ENCODE data around the gene MAPKBP1. TPM values are rescaled to one million over a fixed set of nuclear protein-coding genes. Genes with fewer than 3 reads are reported as not detected.

The MAPKBP1 gene
- total RNA-seq, 2 donors from 2014 or later, result 16.0 to 17.7 TPM

DNA sequence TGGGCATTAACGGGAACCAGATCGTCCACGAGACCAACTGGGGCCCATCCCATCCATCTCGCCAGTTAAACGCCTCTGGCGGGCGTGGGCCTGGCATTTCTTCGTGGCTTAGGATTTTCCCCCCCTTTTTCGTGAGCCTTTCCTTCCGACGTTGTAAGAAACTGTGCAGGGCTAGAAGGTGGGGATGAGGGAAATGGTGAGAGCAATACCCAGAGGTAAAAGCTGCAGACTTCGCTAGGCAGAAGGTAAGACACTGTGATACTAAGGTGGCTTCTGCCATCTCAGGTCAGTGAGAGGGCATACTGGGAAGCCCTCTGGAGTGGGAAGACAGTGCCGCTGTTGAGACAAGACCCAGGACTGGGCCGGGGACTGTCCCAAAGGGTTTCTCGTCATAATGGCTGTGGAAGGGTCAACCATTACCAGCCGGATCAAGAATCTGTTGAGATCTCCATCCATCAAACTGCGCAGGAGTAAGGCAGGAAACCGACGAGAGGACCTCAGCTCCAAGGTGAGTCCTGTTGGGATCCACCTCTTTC, 666 bp downstream of the MAPKBP1 start:
- Mint-ChIP-seq H3K27me3 (ENCODE audit: low read depth) (no peaks in the 10 kb centered on the region), H3K27ac (peak overlapping the region; percentile 55), H3K36me3 (ENCODE audit: insufficient read depth in 2 of 2) (no peaks in the 10 kb centered on the region), H3K9me3 (no peaks in the 10 kb centered on the region), H3K4me1 (ENCODE audit: low read depth) (peaks cover 58% of the 10 kb centered on the region), H3K4me3 (peak overlapping the region; percentile 90 to 91)
- DNase-seq (peak in 1 of 2 donors; percentile 12), ATAC-seq (replicated peaks in 1 of 2) (no peak)

DNA sequence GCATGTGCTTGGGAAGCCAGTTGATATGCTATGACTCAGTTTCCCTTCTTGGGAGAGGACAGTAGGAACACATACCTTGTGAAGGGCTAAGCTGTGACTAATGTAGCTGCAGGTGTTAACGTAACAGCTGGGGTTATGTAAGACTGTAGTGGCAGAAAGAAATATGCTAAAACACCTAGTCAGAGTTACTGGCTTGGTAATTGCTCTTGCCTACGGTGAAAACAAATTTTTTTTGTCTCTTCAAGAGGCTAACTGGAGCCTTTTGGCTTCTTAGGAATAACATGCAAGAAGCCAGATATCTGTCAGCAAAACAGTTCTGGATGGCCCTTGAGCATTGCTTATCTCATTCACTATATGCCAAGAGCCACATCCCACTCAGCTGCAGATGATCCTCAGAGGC, 1.4 kb downstream of the MAPKBP1 start:
- H3K27ac Mint-ChIP-seq, result peak overlapping the region; percentile 43

DNA sequence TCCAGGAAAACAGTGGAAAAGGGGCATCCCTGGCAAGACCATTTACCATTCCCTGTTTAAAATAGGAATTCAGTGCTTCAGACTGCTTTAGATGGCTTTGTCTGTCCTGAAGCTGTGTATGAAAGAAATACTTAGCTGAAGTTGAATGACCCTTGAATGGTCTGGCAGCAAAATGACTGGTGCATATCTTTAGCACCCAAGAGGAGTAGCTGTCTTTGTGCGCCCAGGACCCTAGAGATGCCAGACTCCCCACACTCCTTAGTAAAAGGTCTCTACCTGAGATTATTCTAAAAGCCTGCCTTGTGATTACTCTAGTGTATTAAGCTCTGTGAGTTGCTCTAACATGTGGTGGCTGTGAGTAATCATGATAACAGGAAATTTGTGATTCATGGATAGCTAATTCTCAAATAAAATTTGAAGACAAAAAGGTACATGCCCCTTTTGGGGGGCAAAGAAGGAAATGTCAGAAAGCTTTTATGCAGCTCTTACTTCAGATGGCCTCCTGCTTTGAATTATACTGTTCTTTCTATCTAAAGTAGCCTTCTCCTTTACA, 3.2 kb downstream of the MAPKBP1 start:
- Mint-ChIP-seq H3K4me3 (peak overlapping the region in 1 of 2 donors; percentile 17), H3K27me3 (ENCODE audit: low read depth) (no peaks in the 10 kb centered on the region), H3K4me1 (ENCODE audit: low read depth) (peaks cover 66% of the 10 kb centered on the region), H3K27ac (peak overlapping the region; percentile 89), H3K9me3 (no peaks in the 10 kb centered on the region), H3K36me3 (ENCODE audit: insufficient read depth in 2 of 2) (no peaks in the 10 kb centered on the region)
- ATAC-seq (replicated peaks in 1 of 2) (no peak), DNase-seq (no peak)

More for the DNA sequence above, 1.4 kb downstream of the MAPKBP1 start:
- H3K27me3 Mint-ChIP-seq (ENCODE audit: low read depth), result no peaks in the 10 kb centered on the region
- no peaks in the 10 kb centered on the region for H3K36me3 Mint-ChIP-seq (ENCODE audit: insufficient read depth in 2 of 2)
- ATAC-seq (replicated peaks in 1 of 2) (no peak), DNase-seq (no peak)
- peak overlapping the region; percentile 90 to 91 for H3K4me3 Mint-ChIP-seq
- no peaks in the 10 kb centered on the region for H3K9me3 Mint-ChIP-seq
- H3K4me1 Mint-ChIP-seq (ENCODE audit: low read depth), result peaks cover 65% of the 10 kb centered on the region

DNA sequence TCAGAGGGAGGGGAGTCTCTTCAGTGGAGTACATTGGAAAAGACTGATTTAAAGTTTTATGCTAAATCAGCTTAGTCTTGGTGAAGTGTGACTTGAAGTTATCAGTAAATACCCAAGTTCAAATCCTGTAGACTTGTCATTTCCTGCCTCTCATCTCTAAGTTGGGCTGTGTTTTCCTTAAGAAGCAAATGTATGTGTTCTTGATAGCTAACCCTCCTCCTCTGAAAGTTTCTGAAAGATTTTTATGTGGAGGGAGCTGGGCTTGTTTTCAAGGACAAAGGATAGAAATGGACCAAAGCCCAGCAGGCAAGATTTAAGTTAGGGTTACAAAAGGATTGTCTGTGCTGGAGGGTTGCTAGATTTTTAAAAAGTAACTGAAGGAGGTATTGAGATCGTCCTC, 4.2 kb downstream of the MAPKBP1 start:
- H3K4me3 Mint-ChIP-seq, result peak overlapping the region in 1 of 2 donors; percentile 26
- no peak for ATAC-seq (replicated peaks in 1 of 2)
- H3K27ac Mint-ChIP-seq, result peak overlapping the region; percentile 27

DNA sequence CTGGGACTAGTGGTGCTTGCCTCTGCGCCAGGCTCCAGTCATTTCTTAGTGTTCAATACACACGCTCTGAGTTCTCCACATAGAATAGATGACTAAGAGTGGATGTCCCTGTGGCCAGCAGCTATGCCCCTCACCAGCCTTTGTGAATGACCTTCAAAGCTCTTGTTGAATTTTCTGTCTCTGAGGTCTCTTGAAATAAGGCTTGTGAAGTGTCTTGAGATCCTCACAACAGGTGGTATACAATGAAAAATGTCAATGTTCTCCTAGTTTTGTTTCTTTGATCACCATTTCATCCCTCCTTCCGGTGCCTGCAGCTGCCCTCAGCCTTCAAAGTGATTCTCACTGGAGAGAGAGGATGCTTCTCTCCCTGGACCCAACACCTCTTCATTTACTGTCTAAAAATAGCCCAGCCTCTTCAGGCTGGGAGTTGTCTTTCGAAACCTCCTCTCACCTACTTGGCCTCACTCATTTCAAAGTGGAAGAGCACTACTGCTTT, 5.4 kb downstream of the MAPKBP1 start:
- Mint-ChIP-seq H3K4me1 (ENCODE audit: low read depth) (peaks cover 59% of the 10 kb centered on the region), H3K36me3 (ENCODE audit: insufficient read depth in 2 of 2) (no peaks in the 10 kb centered on the region), H3K9me3 (no peaks in the 10 kb centered on the region), H3K27ac (peak overlapping the region; percentile 18), H3K4me3 (peak overlapping the region in 1 of 2 donors; percentile 28), H3K27me3 (ENCODE audit: low read depth) (no peaks in the 10 kb centered on the region)
- ATAC-seq (replicated peaks in 1 of 2), result peak; percentile 28 to 32
- DNase-seq, result no peak

More for the DNA sequence above, 4.2 kb downstream of the MAPKBP1 start:
- Mint-ChIP-seq H3K36me3 (ENCODE audit: insufficient read depth in 2 of 2) (no peaks in the 10 kb centered on the region), H3K27me3 (ENCODE audit: low read depth) (no peaks in the 10 kb centered on the region), H3K9me3 (no peaks in the 10 kb centered on the region), H3K4me1 (ENCODE audit: low read depth) (peaks cover 63% of the 10 kb centered on the region)
- no peak for DNase-seq

DNA sequence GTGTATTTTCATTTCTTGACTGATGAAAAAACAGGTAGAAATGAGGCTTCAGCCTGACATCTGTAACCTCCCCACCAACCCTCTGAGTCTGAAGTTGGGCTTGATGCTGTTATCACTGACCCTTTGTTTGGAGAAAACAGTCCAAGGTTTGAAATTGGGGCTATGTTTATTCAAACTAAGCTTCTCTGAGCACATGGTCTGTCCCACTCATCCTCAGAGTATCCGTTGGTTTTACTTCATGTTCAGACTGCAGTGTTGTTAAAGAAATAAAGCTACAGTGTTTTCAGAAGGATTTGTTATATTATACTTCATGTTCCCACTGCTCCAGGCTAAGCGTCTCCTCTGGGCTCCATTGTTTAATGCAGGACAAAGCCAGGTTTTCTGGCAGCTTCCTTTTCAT, 6.0 kb downstream of the MAPKBP1 start:
- H3K4me1 Mint-ChIP-seq (ENCODE audit: low read depth), result peaks cover 54% of the 10 kb centered on the region
- no peaks in the 10 kb centered on the region for H3K9me3 Mint-ChIP-seq
- H3K27ac Mint-ChIP-seq, result peak overlapping the region; percentile 18
- no peaks in the 10 kb centered on the region for H3K36me3 Mint-ChIP-seq (ENCODE audit: insufficient read depth in 2 of 2)
- peak overlapping the region; percentile 15 to 28 for H3K4me3 Mint-ChIP-seq
- DNase-seq, result no peak
- ATAC-seq (replicated peaks in 1 of 2), result peak in 1 of 2 donors; percentile 16
- H3K27me3 Mint-ChIP-seq (ENCODE audit: low read depth), result no peaks in the 10 kb centered on the region

DNA sequence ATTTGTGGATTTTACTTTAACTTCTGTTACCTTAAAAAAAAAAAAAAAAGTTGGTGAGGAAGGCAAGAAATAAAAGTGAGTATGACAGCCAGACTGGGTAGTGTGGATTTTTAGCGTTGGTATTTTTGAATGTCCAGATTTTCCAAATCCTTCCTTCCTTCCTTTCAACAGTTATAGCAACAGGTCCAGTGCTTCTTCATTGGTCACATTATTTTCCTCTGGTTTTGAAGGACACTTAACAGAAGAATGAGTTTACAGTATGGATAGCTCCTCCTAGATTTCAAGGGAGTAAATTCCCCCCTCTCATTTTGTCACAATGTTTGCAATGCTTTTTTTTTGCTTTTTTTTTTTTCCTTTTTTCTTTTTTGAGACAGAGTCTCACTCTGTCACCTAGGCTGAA, 6.4 kb downstream of the MAPKBP1 start:
- ATAC-seq (replicated peaks in 1 of 2) (no peak), DNase-seq (no peak)
- no peaks in the 10 kb centered on the region for H3K36me3 Mint-ChIP-seq (ENCODE audit: insufficient read depth in 2 of 2)
- no peaks in the 10 kb centered on the region for H3K9me3 Mint-ChIP-seq
- no peaks in the 10 kb centered on the region for H3K27me3 Mint-ChIP-seq (ENCODE audit: low read depth)
- H3K4me3 Mint-ChIP-seq, result no peak overlapping the region
- peak overlapping the region; percentile 18 for H3K27ac Mint-ChIP-seq
- peaks cover 49% of the 10 kb centered on the region for H3K4me1 Mint-ChIP-seq (ENCODE audit: low read depth)

DNA sequence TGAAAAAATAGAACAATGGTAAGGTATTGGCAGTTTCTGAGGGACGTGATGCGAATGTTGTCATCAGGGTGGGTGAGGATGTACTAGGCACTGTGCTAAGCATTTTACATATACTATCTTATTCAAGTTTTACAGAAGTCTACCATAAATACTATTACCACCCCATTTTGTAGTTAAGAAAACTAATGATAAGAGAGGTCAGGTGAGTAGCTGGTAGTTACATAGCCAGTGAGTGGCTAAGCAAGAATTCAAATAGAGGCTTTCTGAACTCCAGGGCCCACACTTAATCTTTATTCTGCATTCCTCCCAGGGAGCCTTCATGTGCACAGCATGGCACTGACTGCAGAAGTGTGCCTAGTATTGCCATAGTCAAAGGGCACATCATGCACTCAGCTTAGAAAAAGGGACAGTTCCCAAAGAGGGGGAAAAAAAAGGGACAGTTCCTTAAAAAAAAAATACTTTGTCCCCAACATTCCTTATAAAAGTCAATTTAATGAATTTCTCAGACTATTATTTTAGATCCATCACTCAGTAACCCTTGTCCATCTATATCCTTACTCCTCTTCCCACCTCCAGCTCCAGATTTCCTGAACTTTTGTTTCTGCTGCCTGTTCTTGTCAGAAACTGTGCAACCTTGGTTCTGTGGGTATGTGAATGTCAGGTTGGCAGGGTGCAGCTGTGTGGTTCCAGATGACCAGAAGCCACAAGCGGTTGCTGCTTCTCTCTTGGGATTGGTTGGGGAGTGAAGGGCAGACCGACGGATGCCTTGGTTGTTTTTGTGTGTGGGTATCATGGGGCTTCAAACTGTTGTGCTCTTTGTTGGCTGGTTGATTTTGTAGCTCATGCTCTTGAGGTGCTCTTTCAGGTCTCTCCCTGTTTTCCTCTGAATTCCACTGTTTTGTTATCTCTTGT, 8.3 kb downstream of the MAPKBP1 start:
- Mint-ChIP-seq H3K27me3 (ENCODE audit: low read depth) (no peaks in the 10 kb centered on the region), H3K36me3 (ENCODE audit: insufficient read depth in 2 of 2) (no peaks in the 10 kb centered on the region), H3K9me3 (no peaks in the 10 kb centered on the region), H3K27ac (no peak overlapping the region), H3K4me1 (ENCODE audit: low read depth) (peaks cover 34% of the 10 kb centered on the region), H3K4me3 (no peak overlapping the region)
- DNase-seq, result no peak
- ATAC-seq (replicated peaks in 1 of 2), result no peak

DNA sequence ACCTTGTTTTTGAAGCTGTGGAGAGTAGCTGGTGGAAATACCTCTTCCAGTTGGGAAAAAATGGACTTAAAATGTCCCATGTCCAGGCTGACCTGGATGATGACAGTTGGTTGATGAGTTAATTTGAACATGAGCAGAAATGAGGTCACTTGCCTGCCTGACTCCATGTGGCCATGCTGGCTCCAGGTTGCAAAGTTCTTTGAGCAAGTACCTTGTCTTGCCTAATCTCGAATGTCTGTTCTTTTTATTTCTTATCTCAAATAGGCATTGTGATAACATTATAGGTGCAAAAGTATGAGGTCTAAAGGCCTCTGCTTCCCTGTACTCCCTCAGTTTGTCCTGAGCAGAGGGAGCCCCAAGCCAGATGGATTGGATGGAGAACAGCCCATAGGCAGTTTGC, 9.0 kb downstream of the MAPKBP1 start:
- no peak overlapping the region for H3K27ac Mint-ChIP-seq

DNA sequence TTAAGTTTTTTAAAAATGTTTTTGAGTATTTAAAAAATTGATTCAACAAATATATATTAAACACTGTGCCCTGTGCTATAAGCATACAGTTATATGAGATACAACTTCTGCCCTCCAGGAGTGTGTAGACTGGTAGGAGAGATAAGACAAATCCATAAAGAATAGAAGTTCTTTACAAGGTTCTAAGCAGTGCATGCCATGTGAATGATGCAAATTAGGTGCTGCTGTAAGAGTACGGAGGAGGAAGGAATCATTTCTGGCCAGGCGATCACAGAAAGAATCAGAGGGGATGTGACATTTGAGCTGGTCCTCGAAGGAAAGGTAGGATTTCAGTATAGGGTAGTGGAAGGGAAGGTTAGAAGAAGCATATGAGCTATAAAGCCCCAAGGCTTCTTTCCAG, 14.0 kb downstream of the MAPKBP1 start:
- no peak overlapping the region for H3K4me3 Mint-ChIP-seq
- ATAC-seq (replicated peaks in 1 of 2), result no peak
- no peaks in the 10 kb centered on the region for H3K27me3 Mint-ChIP-seq (ENCODE audit: low read depth)
- no peak overlapping the region for H3K27ac Mint-ChIP-seq
- DNase-seq, result no peak
- H3K36me3 Mint-ChIP-seq (ENCODE audit: insufficient read depth in 2 of 2), result no peaks in the 10 kb centered on the region
- H3K4me1 Mint-ChIP-seq (ENCODE audit: low read depth), result peaks cover 28% of the 10 kb centered on the region
- H3K9me3 Mint-ChIP-seq, result no peaks in the 10 kb centered on the region

More for the DNA sequence above, 9.0 kb downstream of the MAPKBP1 start:
- Mint-ChIP-seq H3K9me3 (no peaks in the 10 kb centered on the region), H3K36me3 (ENCODE audit: insufficient read depth in 2 of 2) (no peaks in the 10 kb centered on the region), H3K4me3 (no peak overlapping the region), H3K4me1 (ENCODE audit: low read depth) (peaks cover 30% of the 10 kb centered on the region), H3K27me3 (ENCODE audit: low read depth) (no peaks in the 10 kb centered on the region)
- ATAC-seq (replicated peaks in 1 of 2) (no peak), DNase-seq (no peak)

DNA sequence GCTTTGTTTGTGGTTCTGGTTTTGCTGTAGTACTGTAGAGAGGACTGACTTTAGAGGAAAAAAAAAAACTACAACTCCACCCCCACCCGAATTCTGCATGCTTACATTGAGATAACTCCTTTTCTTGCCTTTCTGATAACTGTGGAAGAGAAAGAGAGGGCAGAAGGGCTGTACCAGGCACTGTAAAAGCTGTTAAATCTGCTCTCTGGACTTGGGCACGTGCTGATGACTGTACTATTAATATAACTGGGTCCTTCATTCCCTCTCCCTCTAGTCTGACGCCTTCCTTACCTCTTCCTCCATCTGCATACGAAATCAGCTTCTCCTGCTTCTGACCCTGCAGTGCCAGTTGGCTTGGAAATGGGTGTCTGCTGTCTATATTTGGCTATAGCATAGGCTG, 15.0 kb downstream of the MAPKBP1 start:
- Mint-ChIP-seq H3K27me3 (ENCODE audit: low read depth) (no peaks in the 10 kb centered on the region), H3K27ac (no peak overlapping the region), H3K9me3 (no peaks in the 10 kb centered on the region), H3K4me1 (ENCODE audit: low read depth) (peaks cover 28% of the 10 kb centered on the region), H3K4me3 (no peak overlapping the region), H3K36me3 (ENCODE audit: insufficient read depth in 2 of 2) (no peaks in the 10 kb centered on the region)
- ATAC-seq (replicated peaks in 1 of 2), result no peak
- DNase-seq, result no peak

DNA sequence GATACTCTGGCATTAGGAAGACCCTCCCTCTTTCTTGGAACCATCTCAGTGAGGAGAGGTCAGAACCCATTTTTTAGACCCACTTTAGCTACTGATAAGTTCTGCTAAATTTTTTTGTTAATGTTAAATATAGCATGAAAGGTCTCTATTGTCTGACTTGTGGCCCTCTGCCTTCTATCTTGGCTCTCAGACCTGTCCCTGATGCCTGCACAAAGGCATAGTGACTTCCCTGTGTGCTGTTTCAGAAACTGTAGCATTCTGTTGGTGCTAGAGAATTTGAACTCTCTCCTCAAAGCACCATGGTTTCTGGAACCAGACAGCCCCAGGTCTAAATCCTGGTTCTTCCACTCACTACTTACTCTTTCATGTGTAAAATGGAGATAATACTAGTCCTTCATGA, 15.4 kb downstream of the MAPKBP1 start:
- Mint-ChIP-seq H3K4me1 (ENCODE audit: low read depth) (peaks cover 30% of the 10 kb centered on the region), H3K27ac (no peak overlapping the region)

DNA sequence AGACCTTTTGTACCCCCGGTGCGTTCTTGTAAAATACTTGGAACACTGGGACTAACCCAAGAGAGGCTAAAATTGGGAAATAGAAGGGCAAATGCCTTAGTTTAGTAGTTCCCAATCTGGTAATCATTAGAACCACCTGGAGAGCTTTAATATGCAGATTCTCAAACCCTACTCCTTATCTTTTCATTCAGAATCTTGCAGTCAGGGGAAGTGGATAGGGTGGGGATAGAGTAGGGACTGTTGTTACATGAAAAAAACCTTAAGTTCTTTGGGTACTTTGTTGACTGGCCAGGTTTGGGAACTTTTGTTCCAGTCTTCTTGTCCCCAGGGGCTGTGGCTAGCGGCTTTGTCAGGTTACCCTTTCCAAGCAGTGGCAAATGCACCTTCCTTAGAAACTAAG, 15.9 kb downstream of the MAPKBP1 start:
- no peaks in the 10 kb centered on the region for H3K9me3 Mint-ChIP-seq
- H3K4me1 Mint-ChIP-seq (ENCODE audit: low read depth), result peaks cover 35% of the 10 kb centered on the region
- DNase-seq, result no peak
- ATAC-seq (replicated peaks in 1 of 2), result no peak
- H3K4me3 Mint-ChIP-seq, result no peak overlapping the region
- H3K36me3 Mint-ChIP-seq (ENCODE audit: insufficient read depth in 2 of 2), result no peaks in the 10 kb centered on the region
- H3K27ac Mint-ChIP-seq, result no peak overlapping the region
- H3K27me3 Mint-ChIP-seq (ENCODE audit: low read depth), result no peaks in the 10 kb centered on the region

More for the DNA sequence above, 15.4 kb downstream of the MAPKBP1 start:
- H3K27me3 Mint-ChIP-seq (ENCODE audit: low read depth), result no peaks in the 10 kb centered on the region
- ATAC-seq (replicated peaks in 1 of 2) (no peak), DNase-seq (no peak)
- no peak overlapping the region for H3K4me3 Mint-ChIP-seq
- H3K9me3 Mint-ChIP-seq, result no peaks in the 10 kb centered on the region
- H3K36me3 Mint-ChIP-seq (ENCODE audit: insufficient read depth in 2 of 2), result no peaks in the 10 kb centered on the region

Data from activated T-cell treated with anti-CD3 and anti-CD28 coated beads, Interleukin-2, amount 50 U/mL, for 72 hours (primary cell).